GM12878 (cell line): ENCODE results near the gene KLF3. TPM values are rescaled to one million over a fixed set of nuclear protein-coding genes. Genes with fewer than 3 reads are reported as not detected.

ENCODE experiments used
- ATAC-seq: fragments of 200-7000 bp; cut with Tn5 transposase; 3 replicates; pipeline ENCODE4 v1.9.1; 2020; ENCODE audit warnings: mild to moderate bottlenecking, moderate library complexity
- BruUV-seq: library from RNA; stranded (reverse); fragments of 400-500 nt; replicated peaks from 2 replicates; lab custom pipeline; 2021; lab: Mats Ljungman, UMichigan
- CTCF ChIA-PET: fragments of 300-600 bp; sonication (Branson Sonifier 250); formaldehyde crosslinking; extraction: SDS; loops from one replicate; lab custom pipeline; 2021; ENCODE audit warnings: inconsistent platforms; lab: Yijun Ruan, JAX
- POLR2A ChIA-PET: fragments of 350-600 bp; formaldehyde crosslinking; extraction: SDS; loops from one replicate; lab custom pipeline; 2021; ENCODE audit warnings: inconsistent platforms; lab: Charles Lee
- RAD21 ChIA-PET: fragments of 300-600 bp; sonication (Branson Sonifier 250); formaldehyde crosslinking; loops from one replicate; lab custom pipeline; 2023; ENCODE audit warnings: antibody characterized with exemption; ENCODE audit not compliant: unreplicated experiment; lab: Charles Lee
- SMC1A ChIA-PET: fragments of 300-600 bp; sonication (Branson Sonifier 250); formaldehyde crosslinking; loops from one replicate; lab custom pipeline; 2023; ENCODE audit not compliant: unreplicated experiment, uncharacterized antibody; lab: Charles Lee
- DNase-seq: peaks from one replicate; pipeline ENCODE4 v3.0.0-alpha.2; 2011; ENCODE audit warnings: low read depth, low spot score
- FAIRE-seq: peaks from 3 replicates; lab custom pipeline; 2011; peaks lifted over from hg19 to GRCh38; lab: Jason Lieb, UNC
- H2AFZ ChIP-seq: 2 replicates; pipeline ENCODE4 v1.6.0; 2011; ENCODE audit warnings: low read depth, low read length, control low read depth; ENCODE audit not compliant: control insufficient read depth
- H3K27ac ChIP-seq: 2 replicates; pipeline ENCODE4 v1.5.1; 2011; ENCODE audit warnings: control low read depth; ENCODE audit not compliant: control insufficient read depth, insufficient read depth
- H3K27me3 ChIP-seq, 2 experiments: replicated peaks in 1 of 2; 2 replicates each; pipeline versions ENCODE4 v1.6.0 to v1.6.1; 2011; ENCODE audit warnings: low read length in 1 of 2; ENCODE audit not compliant: control insufficient read depth in 2 of 2, insufficient read depth in 2 of 2
- H3K36me3 ChIP-seq, 2 experiments: 2 replicates each; pipeline ENCODE4 v1.5.1; 2011; ENCODE audit warnings: low read length in 1 of 2; ENCODE audit not compliant: control insufficient read depth in 2 of 2, insufficient read depth in 2 of 2
- H3K4me1 ChIP-seq: 2 replicates; pipeline ENCODE4 v1.6.1; 2011; ENCODE audit warnings: mild to moderate bottlenecking, low read length, moderate library complexity, mixed read lengths; ENCODE audit not compliant: control insufficient read depth, insufficient read depth
- H3K4me2 ChIP-seq: 2 replicates; pipeline ENCODE4 v1.6.0; 2011; ENCODE audit warnings: control low read depth; ENCODE audit not compliant: control insufficient read depth, insufficient read depth
- H3K4me3 ChIP-seq: fragments of 200-600 bp; sonication (generic); 2 replicates; pipeline ENCODE4 v1.5.1; 2016
- H3K79me2 ChIP-seq: 2 replicates; pipeline ENCODE4 v1.6.0; 2011; ENCODE audit warnings: low read length; ENCODE audit not compliant: control insufficient read depth, insufficient read depth
- H3K9ac ChIP-seq: 2 replicates; pipeline ENCODE4 v1.8.0; 2011; ENCODE audit warnings: low read length, control low read depth, mixed read lengths; ENCODE audit not compliant: control insufficient read depth, insufficient read depth
- H3K9me3 ChIP-seq: replicated peaks from 3 replicates; pipeline ENCODE4 v1.5.1; 2011; ENCODE audit warnings: mild to moderate bottlenecking, low read length; ENCODE audit not compliant: control insufficient read depth, insufficient read depth
- H4K20me1 ChIP-seq: 2 replicates; pipeline ENCODE4 v1.6.0; 2011; ENCODE audit not compliant: control insufficient read depth, insufficient read depth
- ATF2 ChIP-seq: IDR thresholded peaks from 2 replicates; pipeline ENCODE4 v1.6.1; 2012; ENCODE audit warnings: low read length, inconsistent platforms
- CEBPB ChIP-seq, 2 experiments: fragments of 150-350 bp in 1 of 2; IDR thresholded peaks; 2 replicates each; pipeline ENCODE4 v1.6.1; 2012 to 2014; ENCODE audit warnings: low read depth in 2 of 2, low read length in 2 of 2, borderline replicate concordance in 1 of 2, inconsistent platforms in 1 of 2
- EED ChIP-seq: sonication (generic); IDR thresholded peaks from 2 replicates; pipeline ENCODE4 v1.6.1; 2016; ENCODE audit warnings: antibody characterized with exemption, low read depth
- ETV6 ChIP-seq, 2 experiments: fragments of 450-650 bp in 1 of 2; IDR thresholded peaks in 1 of 2; conservative IDR thresholded peaks in 1 of 2; 2 replicates each; pipeline ENCODE4 v1.6.1; 2014; ENCODE audit warnings: antibody characterized with exemption in 1 of 2, borderline replicate concordance in 1 of 2, low read depth in 1 of 2, mild to moderate bottlenecking in 1 of 2, moderate library complexity in 1 of 2
- IRF3 ChIP-seq: fragments of 450-650 bp; IDR thresholded peaks from 2 replicates; pipeline ENCODE4 v1.6.1; 2014; ENCODE audit warnings: mild to moderate bottlenecking
- IRF5 ChIP-seq: fragments of 450-650 bp; IDR thresholded peaks from 2 replicates; pipeline ENCODE4 v1.6.1; 2017; ENCODE audit warnings: borderline replicate concordance
- LARP7 ChIP-seq: fragments of 450-650 bp; IDR thresholded peaks from 2 replicates; pipeline ENCODE4 v1.6.1; 2017; ENCODE audit warnings: mild to moderate bottlenecking
- MAX ChIP-seq: IDR thresholded peaks from 2 replicates; pipeline ENCODE4 v1.6.1; 2012; ENCODE audit warnings: low read depth, low read length, improper control_type of control experiment
- NFIC ChIP-seq: IDR thresholded peaks from 2 replicates; pipeline ENCODE4 v1.6.1; 2012; ENCODE audit warnings: low read depth, mild to moderate bottlenecking, inconsistent platforms, low read length, moderate library complexity
- NR2F1 ChIP-seq: fragments of 450-650 bp; conservative IDR thresholded peaks from 2 replicates; pipeline ENCODE4 v1.6.1; 2017; ENCODE audit warnings: mild to moderate bottlenecking
- SP1 ChIP-seq: IDR thresholded peaks from one replicate; pipeline ENCODE4 v1.6.1; 2011; ENCODE audit warnings: low read depth, low read length
- TBL1XR1 ChIP-seq: IDR thresholded peaks from 2 replicates; pipeline ENCODE4 v1.6.1; 2012; ENCODE audit warnings: low read depth, low read length, improper control_type of control experiment
- WGBS: methylation state at CpG from one replicate; pipeline ENCODE4 v1.1.6; 2016; ENCODE audit warnings: low lambda C conversion rate; ENCODE audit not compliant: insufficient replicate concordance, insufficient coverage; ENCODE audit errors: missing lambda C conversion rate; 5-methylcytosine and 5-hydroxymethylcytosine counted together
- in situ Hi-C: fragments of 300-500 bp; cut with MboI; formaldehyde crosslinking; loops from 9 replicates; pipeline ENCODE4 v1.14.3; 2018; ENCODE audit warnings: mixed read lengths
- intact Hi-C: fragments of 100-400 bp; cut with micrococcal nuclease; formaldehyde crosslinking; loops from one replicate; pipeline ENCODE4 v1.14.2; 2022; ENCODE audit not compliant: unreplicated experiment
- polyA plus RNA-seq, 11 experiments: library from polyadenylated mRNA; depleted of rRNA in 4 of 11; unstranded in 6 of 11; stranded (reverse) in 5 of 11; fragments of >200 nt; fragmentation: Nextera tagmentation in 4 of 11; fragmentation: Illumina TruSeq in 1 of 11; extraction: Ambion mirVana in 4 of 11; extraction: Trizol in 1 of 11; gene quantifications; 1 replicate in 1 of 11; 2 replicates in 10 of 11; pipeline versions ENCODE4 v1.2.1 to v1.2.3, GENCODE V29; 2011 to 2016; ENCODE audit warnings: inconsistent platforms in 2 of 11, missing spikeins in 2 of 11, low read depth in 1 of 11
- total RNA-seq, 4 experiments: library from RNA; depleted of rRNA in 3 of 4; stranded (reverse); fragments of >200 nt in 3 of 4; fragmentation: Illumina TruSeq in 1 of 4; extraction: Trizol in 1 of 4; gene quantifications; 2 replicates each; pipeline versions ENCODE4 v1.2.1 to v1.2.3, GENCODE V29; 2013 to 2021

KLF3 gene
- total and polyA plus RNA-seq, 10 of the 15 experiments (the other 5 are each of a cell fraction or from before 2014, with no cell fraction given) = 1.4 to 5.8 (median 2.1) TPM

GRCh38 chr4:38660838-38661237 lies 3.2 kb upstream of the KLF3 start:
- intact Hi-C loops = no loop called here
- in situ Hi-C loops = no loop called here
- H2AFZ ChIP-seq = no peak overlapping the region
- no peak overlapping the region for H3K9ac ChIP-seq
- SMC1A ChIA-PET = no interaction called here
- H3K36me3 ChIP-seq = no peaks in the 10 kb centered on the region
- H3K79me2 ChIP-seq = peaks cover 18% of the 10 kb centered on the region
- RAD21 ChIA-PET = interaction anchor here (2.2 kb wide), 1 partner anchor 341 kb away, joined by 6 read pairs; no protein-coding TSS in a partner anchor
- no peak overlapping the region for H3K27ac ChIP-seq
- H3K9me3 ChIP-seq = no peaks in the 10 kb centered on the region; the same call in 2 of the 3 replicates
- 83% methylated on average over 4 of the region's 4 CpGs for whole genome bisulfite sequencing
- CTCF ChIA-PET = no interaction called here
- DNase-seq (no peak), ATAC-seq (no peak), FAIRE-seq (no peak)
- no peaks in the 10 kb centered on the region for H4K20me1 ChIP-seq
- POLR2A ChIA-PET = no interaction called here
- H3K4me1 ChIP-seq = peaks cover 7% of the 10 kb centered on the region
- H3K4me2 ChIP-seq = no peak overlapping the region
- no peaks in the 10 kb centered on the region; a peak in 2 of 4 replicates for H3K27me3 ChIP-seq
- TF ChIP-seq CEBPB (IDR thresholded peaks at IDR 0.05; ENCODE audit: borderline replicate concordance in 1 of 2, low read depth in 2 of 2, low read length in 2 of 2) (no peak), NR2F1 (no peak), IRF3 (no peak), LARP7 (no peak), EED (no peak), IRF5 (no peak), NFIC (no peak), ATF2 (no peak), SP1 (no peak), ETV6 (conservative IDR thresholded peaks at IDR 0.05 in 1 of 2, IDR thresholded peaks at IDR 0.05 in 1 of 2; ENCODE audit: borderline replicate concordance in 1 of 2, low read depth in 1 of 2) (no peak), MAX (no peak), TBL1XR1 (no peak)
- TF ChIP-seq, all 136 proteins: peak for 0
- H3K4me3 ChIP-seq = no peak overlapping the region
- BruUV-seq = no TSS peak
